Small intestine (tissue), 7 donors: ENCODE data around the gene DNAJB8. TPM values are rescaled to one million over a fixed set of nuclear protein-coding genes. Genes with fewer than 3 reads are reported as not detected.

Experiments
- DNase-seq, 2 donors: peaks; one replicate each; pipeline versions ENCODE4 v3.0.0 to v3.0.0-alpha.2; 2013
- FAIRE-seq: peaks from 2 replicates; lab custom pipeline; 2012; peaks lifted over from hg19 to GRCh38; lab: Jason Lieb, UNC
- H3K27ac ChIP-seq, 3 donors: one replicate each; pipeline ENCODE4 v1.5.1; 2013; ENCODE audit warnings: low read length in 2 of 3, mild to moderate bottlenecking in 2 of 3, control low read depth in 1 of 3, inconsistent platforms in 1 of 3, low read depth in 1 of 3, moderate library complexity in 1 of 3
- H3K27me3 ChIP-seq, 3 donors: one replicate each; pipeline ENCODE4 v1.6.1; 2013; ENCODE audit warnings: low read length in 3 of 3, inconsistent platforms in 1 of 3; ENCODE audit not compliant: control insufficient read depth in 3 of 3, insufficient read depth in 3 of 3
- H3K36me3 ChIP-seq, 3 donors: one replicate each; pipeline ENCODE4 v1.6.1; 2013; ENCODE audit warnings: low read length in 3 of 3, inconsistent platforms in 1 of 3, low read depth in 1 of 3, mild to moderate bottlenecking in 1 of 3, moderate library complexity in 1 of 3; ENCODE audit not compliant: control insufficient read depth in 3 of 3, insufficient read depth in 2 of 3
- H3K4me1 ChIP-seq, 3 donors: one replicate each; pipeline ENCODE4 v1.6.1; 2013; ENCODE audit warnings: low read length in 2 of 3, inconsistent platforms in 1 of 3, low read depth in 1 of 3, mild to moderate bottlenecking in 1 of 3, moderate library complexity in 1 of 3; ENCODE audit not compliant: control insufficient read depth in 3 of 3, insufficient read depth in 2 of 3
- H3K4me3 ChIP-seq, 3 donors: one replicate each; pipeline ENCODE4 v1.5.1; 2013; ENCODE audit warnings: low read length in 3 of 3, control low read depth in 1 of 3, inconsistent platforms in 1 of 3, low read depth in 1 of 3, mild to moderate bottlenecking in 1 of 3, moderate library complexity in 1 of 3
- H3K9me3 ChIP-seq, 2 donors: one replicate each; pipeline ENCODE4 v1.6.1; 2013; ENCODE audit warnings: low read depth in 1 of 2, low read length in 1 of 2; ENCODE audit not compliant: control insufficient read depth in 2 of 2, insufficient read depth in 1 of 2
- WGBS, 3 donors: extraction: QIAGEN DNeasy Blood & Tissue Kit; methylation state at CpG; one replicate each; pipeline ENCODE4 v1.1.7; 2013; 5-methylcytosine and 5-hydroxymethylcytosine counted together
- polyA plus RNA-seq, 4 donors: library from polyadenylated mRNA; stranded (reverse) in 3 of 4; unstranded in 1 of 4; fragments of 200-250 nt in 3 of 4; fragments of 120-200 nt in 1 of 4; gene quantifications; one replicate each; pipeline versions ENCODE4 v1.2.1 to v1.2.3, GENCODE V29; 2013
- donor health status: healthy with polysubstance abuse.
- donor health status: control.
- donor health status: control.
- donor health status: Bipolar disorder and iron deficiency.
- donor health status: healthy.

DNAJB8 gene
- polyA plus RNA-seq, 4 donors: not detected

- Histone ChIP-seq H3K4me1 (no peaks in the 10 kb centered on the region), H3K27me3 (peaks cover 0 to 28% (median 6%) of the 10 kb centered on the region in 3 donors), H3K9me3 (peaks cover 0 to 4% of the 10 kb centered on the region in 2 donors), H3K27ac (no peak overlapping the region), H3K4me3 (no peak overlapping the region), H3K36me3 (no peaks in the 10 kb centered on the region)
- WGBS, 3 donors: 77 to 92% (median 86%) methylated on average over 9 to 10 of the region's 10 CpGs
- DNase-seq: no peak
- FAIRE-seq: no peak
Measured at GRCh38 chr3:128503751-128504532, 37.3 kb upstream of the DNAJB8 start.

DNA sequence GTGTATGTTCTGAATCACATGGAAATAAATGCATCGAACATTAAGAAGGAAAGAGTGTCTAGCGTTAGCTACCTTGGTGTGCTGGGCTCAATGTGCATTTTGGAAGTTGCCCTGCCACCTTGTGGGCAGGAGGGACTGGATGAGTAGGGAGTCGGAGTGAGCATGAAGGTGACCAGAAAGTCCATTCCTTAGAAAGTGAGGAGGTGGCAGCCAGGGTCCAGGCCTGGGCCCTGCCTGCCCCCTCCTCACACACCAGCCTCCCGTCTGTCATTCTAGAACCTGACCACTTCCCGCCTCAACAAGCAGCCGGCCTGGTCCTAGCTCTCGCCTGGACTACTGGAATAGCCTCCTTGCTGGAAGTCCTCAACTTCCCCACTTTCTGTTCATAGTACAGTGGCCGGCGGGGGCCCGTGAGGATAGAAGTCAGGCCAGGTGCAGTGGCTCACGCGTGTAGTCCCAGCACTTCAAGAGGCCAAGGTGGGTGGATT, 36.5 kb upstream of the DNAJB8 start:
- Histone ChIP-seq H3K4me3 (no peak overlapping the region), H3K27me3 (peaks cover 0 to 35% (median 7%) of the 10 kb centered on the region in 3 donors), H3K36me3 (no peaks in the 10 kb centered on the region), H3K9me3 (peaks cover 0 to 4% of the 10 kb centered on the region in 2 donors), H3K4me1 (no peaks in the 10 kb centered on the region), H3K27ac (no peak overlapping the region)
- WGBS, 3 donors: 72 to 88% (median 81%) methylated on average over 11 to 12 of the region's 12 CpGs
- peak in 1 of 2 donors; percentile 25 for DNase-seq
- FAIRE-seq: no peak

DNA sequence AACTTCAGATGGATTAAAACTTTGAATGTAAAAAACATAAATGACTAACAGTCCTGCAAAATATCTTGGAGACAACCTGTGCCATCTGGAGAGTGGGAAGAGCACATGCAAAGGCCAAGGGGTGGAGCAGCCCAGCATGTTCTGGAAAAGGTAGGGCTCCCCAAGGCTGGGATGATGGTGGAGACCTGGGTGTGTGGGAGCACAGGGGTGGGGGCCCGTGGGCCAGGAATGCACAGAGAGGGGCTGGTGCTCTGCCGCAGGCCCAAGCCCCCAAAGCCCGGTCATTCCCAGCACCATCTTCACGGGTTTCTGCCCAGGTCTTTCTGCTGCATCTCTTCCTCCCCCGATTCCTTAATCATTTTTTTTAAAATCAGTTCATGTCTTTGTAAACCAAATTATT, 36.0 kb upstream of the DNAJB8 start:
- Histone ChIP-seq H3K4me3 (no peak overlapping the region), H3K27ac (no peak overlapping the region), H3K36me3 (no peaks in the 10 kb centered on the region), H3K4me1 (no peaks in the 10 kb centered on the region), H3K9me3 (peaks cover 0 to 4% of the 10 kb centered on the region in 2 donors), H3K27me3 (peaks cover 0 to 39% (median 7%) of the 10 kb centered on the region in 3 donors)
- DNase-seq (no peak), FAIRE-seq (no peak)
- WGBS, 3 donors: 73 to 88% (median 78%) methylated on average over 5 of the region's 5 CpGs

GRCh38 chr3:128501431-128501830, 34.7 kb upstream of the DNAJB8 start:
- WGBS, 3 donors: 59 to 74% (median 59%) methylated on average over 3 of the region's 3 CpGs
- FAIRE-seq: no peak

DNA sequence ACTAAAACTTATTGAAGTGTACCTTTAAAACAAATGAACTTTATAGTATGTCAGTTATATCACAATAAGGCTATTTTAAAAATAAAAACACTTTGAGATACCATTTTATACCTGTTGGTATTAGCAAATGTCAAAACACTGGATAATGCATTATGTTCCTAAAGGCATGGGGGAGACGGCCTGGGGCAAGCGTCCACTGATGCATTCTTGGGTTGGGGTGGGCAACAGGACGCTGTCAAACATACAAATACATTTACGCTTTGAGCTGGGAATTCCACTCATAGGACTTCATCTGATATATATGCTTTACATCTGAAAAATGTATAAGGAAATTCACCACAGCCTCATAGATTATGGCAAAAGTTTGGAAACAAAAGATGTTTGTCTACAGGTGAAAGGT, 33.9 kb upstream of the DNAJB8 start:
- Histone ChIP-seq H3K27me3 (peaks cover 2 to 50% (median 21%) of the 10 kb centered on the region in 3 donors), H3K4me1 (peaks cover 0 to 11% (median 0%) of the 10 kb centered on the region in 3 donors), H3K27ac (no peak overlapping the region), H3K36me3 (no peaks in the 10 kb centered on the region), H3K4me3 (no peak overlapping the region), H3K9me3 (peaks cover 0 to under 1% of the 10 kb centered on the region in 2 donors)
- FAIRE-seq (no peak), DNase-seq (no peak)
- WGBS, 3 donors: 73 to 87% (median 83%) methylated on average over 4 of the region's 4 CpGs

More at GRCh38 chr3:128501431-128501830, 34.7 kb upstream of the DNAJB8 start:
- H3K36me3 ChIP-seq: no peaks in the 10 kb centered on the region
- peaks cover 0 to 4% of the 10 kb centered on the region in 2 donors for H3K9me3 ChIP-seq
- H3K4me3 ChIP-seq: no peak overlapping the region
- no peak for DNase-seq
- H3K27me3 ChIP-seq: peaks cover 0 to 49% (median 16%) of the 10 kb centered on the region in 3 donors
- H3K4me1 ChIP-seq: peaks cover 0 to 10% (median 0%) of the 10 kb centered on the region in 3 donors
- H3K27ac ChIP-seq: no peak overlapping the region

DNA sequence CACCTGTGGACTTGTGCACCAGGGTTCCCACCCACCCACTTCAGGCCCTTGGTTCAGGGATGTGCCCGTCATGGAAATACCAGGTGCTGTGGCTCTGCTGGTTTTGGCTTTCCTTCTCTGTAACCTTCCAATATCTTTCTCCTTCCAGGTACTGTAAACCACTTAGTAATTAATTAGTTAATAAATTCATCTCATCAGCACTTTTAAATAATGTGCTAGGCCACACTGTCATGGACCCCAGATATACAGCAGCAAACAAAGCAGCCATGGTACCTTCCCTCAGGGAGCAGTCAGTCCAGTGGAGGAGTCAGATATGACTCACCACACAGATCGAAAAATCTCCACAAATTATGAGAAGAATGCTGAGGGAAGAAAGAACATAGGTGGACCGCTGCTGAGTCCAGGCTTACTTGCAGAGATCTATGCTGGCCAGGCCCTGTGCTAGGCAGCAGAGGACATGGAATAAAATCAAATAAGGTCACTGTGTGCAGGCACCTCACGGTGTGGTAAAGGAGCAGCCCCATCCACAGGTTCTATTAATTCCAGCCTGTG, 33.1 kb upstream of the DNAJB8 start:
- WGBS, 3 donors: 70 to 83% (median 71%) methylated on average over 4 of the region's 4 CpGs
- DNase-seq (no peak), FAIRE-seq (no peak)
- Histone ChIP-seq H3K27me3 (peaks cover 6 to 56% (median 29%) of the 10 kb centered on the region in 3 donors), H3K27ac (no peak overlapping the region), H3K36me3 (no peaks in the 10 kb centered on the region), H3K4me1 (peaks cover 0 to 11% (median 0%) of the 10 kb centered on the region in 3 donors), H3K9me3 (no peaks in the 10 kb centered on the region), H3K4me3 (no peak overlapping the region)

DNA sequence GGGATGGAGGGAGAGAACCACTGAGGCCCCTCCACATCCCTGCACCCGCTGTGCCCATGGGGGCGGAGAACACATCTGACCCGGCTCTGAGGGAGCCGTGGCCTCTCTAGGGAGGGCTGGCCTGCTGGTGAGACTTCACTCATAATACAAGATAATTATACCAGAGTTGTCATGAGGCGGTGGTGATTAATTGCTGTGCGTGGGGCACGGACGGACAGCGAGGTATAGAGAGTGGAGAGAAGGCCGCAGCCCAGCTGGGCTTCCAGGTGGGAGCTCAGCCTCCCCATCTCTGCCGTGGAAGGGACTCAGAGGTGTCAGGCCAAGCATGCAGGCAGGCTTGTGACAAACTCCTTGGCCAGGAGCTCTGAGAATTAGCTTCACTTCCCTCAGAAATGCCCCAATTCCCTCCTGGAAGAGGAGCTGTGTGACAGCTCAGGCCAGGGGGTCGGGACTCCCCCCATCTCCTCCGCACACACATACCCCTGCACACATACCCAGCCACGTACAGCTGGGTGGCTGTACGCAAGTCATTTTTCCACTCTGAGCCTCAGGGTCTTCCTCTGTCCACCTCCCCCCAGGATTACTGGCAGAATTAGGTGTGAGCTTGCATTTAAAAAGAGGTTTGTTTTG, 32.3 kb upstream of the DNAJB8 start:
- Histone ChIP-seq H3K9me3 (no peaks in the 10 kb centered on the region), H3K27ac (no peak overlapping the region), H3K36me3 (no peaks in the 10 kb centered on the region), H3K4me3 (no peak overlapping the region), H3K27me3 (peaks cover 6 to 64% (median 36%) of the 10 kb centered on the region in 3 donors), H3K4me1 (peaks cover 0 to 11% (median 0%) of the 10 kb centered on the region in 3 donors)
- WGBS, 3 donors: 66 to 75% (median 70%) methylated on average over 15 of the region's 15 CpGs
- no peak for FAIRE-seq
- DNase-seq: no peak

DNA sequence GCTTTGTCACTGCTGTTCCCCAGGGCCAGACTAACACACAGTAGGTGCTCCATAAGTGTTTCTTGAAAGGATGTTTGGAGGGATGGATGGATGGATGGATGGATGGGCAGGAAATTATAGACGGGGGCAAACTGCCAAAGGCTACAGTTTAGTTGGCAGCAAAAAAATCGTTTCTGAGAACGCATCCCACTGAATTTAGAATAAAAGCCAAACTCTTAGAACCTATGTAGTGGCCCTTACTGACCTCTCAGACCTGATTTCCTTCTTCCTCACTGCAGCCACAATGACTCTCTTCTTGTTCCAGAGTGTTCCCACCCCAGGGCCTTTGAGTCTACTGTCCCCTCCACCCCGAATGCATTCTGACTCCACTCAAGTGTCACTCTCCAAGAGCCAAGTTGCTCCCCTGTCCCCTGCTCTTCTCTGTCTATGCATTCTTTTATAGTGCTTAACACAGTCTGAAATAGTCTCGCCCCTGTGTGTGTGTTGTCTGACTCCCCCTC, 31.5 kb upstream of the DNAJB8 start:
- Histone ChIP-seq H3K4me1 (peaks cover 0 to 11% (median 0%) of the 10 kb centered on the region in 3 donors), H3K27me3 (peaks cover 9 to 72% (median 44%) of the 10 kb centered on the region in 3 donors), H3K9me3 (no peaks in the 10 kb centered on the region), H3K4me3 (peak overlapping the region in 1 of 3 donors; percentile 50), H3K27ac (no peak overlapping the region), H3K36me3 (no peaks in the 10 kb centered on the region)
- DNase-seq: no peak
- WGBS, 3 donors: 28 to 38% (median 35%) methylated on average over 5 of the region's 5 CpGs
- no peak for FAIRE-seq
